ENCODE results near the gene FAM187B.
A peak's percentile ranks its signal among the peaks of the same experiment; 100 is the strongest.
"Not testable (repeated sequence)": the region's sequence is repeated elsewhere in the genome, so short reads cannot be mapped to it uniquely, and the experiment has no call there.

Gene FAM187B

GRCh38 chr19:35202722-35203688 is 25.5 kb downstream of the FAM187B start:
- Histone ChIP-seq H3K4ac (ENCODE audit: low read depth, low read length) (no peak overlapping the region), H3K27ac (ENCODE audit: low read depth, low read length) (no peak overlapping the region), H3K4me1 (ENCODE audit: control insufficient read depth in 1 of 2, insufficient read depth in 2 of 2, low read length in 2 of 2) (no peaks in the 10 kb centered on the region), H3K4me3 (ENCODE audit: low read depth, low read length) (no peak overlapping the region), H2AFZ (ENCODE audit: insufficient read depth, low read length, poor library complexity) (no peak overlapping the region), H3K79me1 (ENCODE audit: low read length) (no peaks in the 10 kb centered on the region), H3K79me2 (ENCODE audit: control insufficient read depth, insufficient read depth, low read length, poor library complexity) (peaks cover 2% of the 10 kb centered on the region), H3K9ac (ENCODE audit: low read length) (no peak overlapping the region), H2BK12ac (ENCODE audit: low read length) (no peak overlapping the region), H3K9me3 (ENCODE audit: insufficient read depth, low read depth, low read length) (no peaks in the 10 kb centered on the region), H2BK120ac (ENCODE audit: insufficient read depth, low read length, poor library complexity) (no peak overlapping the region), H4K91ac (ENCODE audit: low read depth, low read length) (no peak overlapping the region), H2BK5ac (ENCODE audit: low read depth, low read length, poor library complexity) (no peak overlapping the region), H3K36me3 (ENCODE audit: control insufficient read depth in 1 of 2, insufficient read depth in 2 of 2, low read length in 2 of 2) (no peaks in the 10 kb centered on the region), H3K14ac (ENCODE audit: low read length) (no peak overlapping the region), H3K18ac (ENCODE audit: low read length) (no peak overlapping the region), H3K4me2 (ENCODE audit: low read length) (no peak overlapping the region), H4K8ac (ENCODE audit: low read depth, low read length) (no peak overlapping the region), H4K12ac (ENCODE audit: low read depth, low read length) (no peak overlapping the region), H3K27me3 (ENCODE audit: insufficient read depth, low read length) (no peaks in the 10 kb centered on the region), H3K23ac (ENCODE audit: low read length) (no peak overlapping the region), H2AK5ac (ENCODE audit: low read length) (no peak overlapping the region)
- DNase-seq = no peak
- WGBS (ENCODE audit: extremely low coverage, insufficient coverage, insufficient read length) = no CpG with 5 or more reads among the region's 4 CpGs

- Histone ChIP-seq H3K4me2 (ENCODE audit: low read length) (no peak overlapping the region), H3K9ac (ENCODE audit: low read length) (no peak overlapping the region), H2AFZ (ENCODE audit: insufficient read depth, low read length, poor library complexity) (no peak overlapping the region), H3K27ac (ENCODE audit: low read depth, low read length) (no peak overlapping the region), H3K79me1 (ENCODE audit: low read length) (no peaks in the 10 kb centered on the region), H4K91ac (ENCODE audit: low read depth, low read length) (no peak overlapping the region), H3K27me3 (ENCODE audit: insufficient read depth, low read length) (no peaks in the 10 kb centered on the region), H3K4me1 (ENCODE audit: control insufficient read depth in 1 of 2, insufficient read depth in 2 of 2, low read length in 2 of 2) (no peaks in the 10 kb centered on the region), H2BK12ac (ENCODE audit: low read length) (no peak overlapping the region), H2BK120ac (ENCODE audit: insufficient read depth, low read length, poor library complexity) (no peak overlapping the region), H3K79me2 (ENCODE audit: control insufficient read depth, insufficient read depth, low read length, poor library complexity) (peaks cover 2% of the 10 kb centered on the region), H3K23ac (ENCODE audit: low read length) (no peak overlapping the region), H3K18ac (ENCODE audit: low read length) (no peak overlapping the region), H4K8ac (ENCODE audit: low read depth, low read length) (no peak overlapping the region), H4K12ac (ENCODE audit: low read depth, low read length) (no peak overlapping the region), H2BK5ac (ENCODE audit: low read depth, low read length, poor library complexity) (no peak overlapping the region), H3K9me3 (ENCODE audit: insufficient read depth, low read depth, low read length) (no peaks in the 10 kb centered on the region), H2AK5ac (ENCODE audit: low read length) (no peak overlapping the region), H3K36me3 (ENCODE audit: control insufficient read depth in 1 of 2, insufficient read depth in 2 of 2, low read length in 2 of 2) (no peaks in the 10 kb centered on the region), H3K14ac (ENCODE audit: low read length) (no peak overlapping the region), H3K4me3 (ENCODE audit: low read depth, low read length) (no peak overlapping the region), H3K4ac (ENCODE audit: low read depth, low read length) (no peak overlapping the region)
- DNase-seq = no peak
- no CpG with 5 or more reads among the region's 2 CpGs for WGBS (ENCODE audit: extremely low coverage, insufficient coverage, insufficient read length)
These were observed 29.1 kb downstream of the FAM187B start for GRCh38 chr19:35199481-35199880.

- WGBS (ENCODE audit: extremely low coverage, insufficient coverage, insufficient read length) = no CpG with 5 or more reads among the region's 6 CpGs
These were observed 31.7 kb downstream of the FAM187B start for GRCh38 chr19:35196861-35197260.

GRCh38 chr19:35195830-35196229 is 32.7 kb downstream of the FAM187B start:
- H3K27ac ChIP-seq (ENCODE audit: low read depth, low read length) = no peak overlapping the region
- no peak overlapping the region for H3K4me2 ChIP-seq (ENCODE audit: low read length)
- H2BK120ac ChIP-seq (ENCODE audit: insufficient read depth, low read length, poor library complexity) = no peak overlapping the region
- DNase-seq = no peak
- no peak overlapping the region for H3K4me3 ChIP-seq (ENCODE audit: low read depth, low read length)
- no peak overlapping the region for H3K4ac ChIP-seq (ENCODE audit: low read depth, low read length)
- no peaks in the 10 kb centered on the region for H3K27me3 ChIP-seq (ENCODE audit: insufficient read depth, low read length)
- no peaks in the 10 kb centered on the region for H3K9me3 ChIP-seq (ENCODE audit: insufficient read depth, low read depth, low read length)
- H2BK5ac ChIP-seq (ENCODE audit: low read depth, low read length, poor library complexity) = no peak overlapping the region
- H3K23ac ChIP-seq (ENCODE audit: low read length) = no peak overlapping the region
- H3K14ac ChIP-seq (ENCODE audit: low read length) = no peak overlapping the region
- no peak overlapping the region for H2BK12ac ChIP-seq (ENCODE audit: low read length)
- no peak overlapping the region for H4K8ac ChIP-seq (ENCODE audit: low read depth, low read length)
- no peak overlapping the region for H4K12ac ChIP-seq (ENCODE audit: low read depth, low read length)
- H2AK5ac ChIP-seq (ENCODE audit: low read length) = no peak overlapping the region
- no CpG with 5 or more reads among the region's 2 CpGs for WGBS (ENCODE audit: extremely low coverage, insufficient coverage, insufficient read length)
- no peak overlapping the region for H3K9ac ChIP-seq (ENCODE audit: low read length)
- H3K4me1 ChIP-seq (ENCODE audit: control insufficient read depth in 1 of 2, insufficient read depth in 2 of 2, low read length in 2 of 2) = no peaks in the 10 kb centered on the region
- no peak overlapping the region for H2AFZ ChIP-seq (ENCODE audit: insufficient read depth, low read length, poor library complexity)
- no peaks in the 10 kb centered on the region for H3K79me1 ChIP-seq (ENCODE audit: low read length)
- H3K79me2 ChIP-seq (ENCODE audit: control insufficient read depth, insufficient read depth, low read length, poor library complexity) = peaks cover 2% of the 10 kb centered on the region
- no peak overlapping the region for H4K91ac ChIP-seq (ENCODE audit: low read depth, low read length)
- no peaks in the 10 kb centered on the region for H3K36me3 ChIP-seq (ENCODE audit: control insufficient read depth in 1 of 2, insufficient read depth in 2 of 2, low read length in 2 of 2)
- no peak overlapping the region for H3K18ac ChIP-seq (ENCODE audit: low read length)

More at GRCh38 chr19:35196861-35197260, 31.7 kb downstream of the FAM187B start:
- not testable (repeated sequence) for H2AFZ ChIP-seq (ENCODE audit: insufficient read depth, low read length, poor library complexity); H3K79me2 ChIP-seq (ENCODE audit: control insufficient read depth, insufficient read depth, low read length, poor library complexity); H3K4ac ChIP-seq (ENCODE audit: low read depth, low read length); H2BK5ac ChIP-seq (ENCODE audit: low read depth, low read length, poor library complexity); H3K4me2 ChIP-seq (ENCODE audit: low read length); H3K14ac ChIP-seq (ENCODE audit: low read length); H3K27ac ChIP-seq (ENCODE audit: low read depth, low read length); H4K12ac ChIP-seq (ENCODE audit: low read depth, low read length); H2AK5ac ChIP-seq (ENCODE audit: low read length); H3K36me3 ChIP-seq (ENCODE audit: control insufficient read depth in 1 of 2, insufficient read depth in 2 of 2, low read length in 2 of 2); H3K18ac ChIP-seq (ENCODE audit: low read length); H2BK120ac ChIP-seq (ENCODE audit: insufficient read depth, low read length, poor library complexity); H3K23ac ChIP-seq (ENCODE audit: low read length); H3K79me1 ChIP-seq (ENCODE audit: low read length); H4K91ac ChIP-seq (ENCODE audit: low read depth, low read length); H4K8ac ChIP-seq (ENCODE audit: low read depth, low read length); H3K9me3 ChIP-seq (ENCODE audit: insufficient read depth, low read depth, low read length); H3K9ac ChIP-seq (ENCODE audit: low read length); H3K4me1 ChIP-seq (ENCODE audit: control insufficient read depth in 1 of 2, insufficient read depth in 2 of 2, low read length in 2 of 2); H3K4me3 ChIP-seq (ENCODE audit: low read depth, low read length); H2BK12ac ChIP-seq (ENCODE audit: low read length); H3K27me3 ChIP-seq (ENCODE audit: insufficient read depth, low read length)
- DNase-seq = peak in 1 of 2 donors; percentile 30
